Measurements from ENCODE around the gene CD46.

The CD46 gene

GRCh38 chr1:207752456-207752998, 673 bp downstream of the CD46 start:
- Histone ChIP-seq H4K20me1 (ENCODE audit: low read depth, low read length) (no peaks in the 10 kb centered on the region; the same call in none of the 2 replicates), H3F3A (ENCODE audit: insufficient read depth) (no peaks in the 10 kb centered on the region), H3K27me3 (ENCODE audit: low read length) (no peaks in the 10 kb centered on the region), H3K9me3 (ENCODE audit: insufficient read depth, low read length) (no peaks in the 10 kb centered on the region), H3K9ac (ENCODE audit: low read length) (peak overlapping the region; percentile 80), H3K79me2 (ENCODE audit: insufficient read depth, low read length) (peaks cover 49% of the 10 kb centered on the region), H3K9me2 (replicated peaks; ENCODE audit: insufficient read depth, low read length) (no peaks in the 10 kb centered on the region), H3K4me2 (ENCODE audit: low read depth, low read length, poor library complexity, severe bottlenecking) (peak overlapping the region; percentile 67), H3K27ac (ENCODE audit: low read depth, low read length) (peak overlapping the region; percentile 61), H2AFZ (ENCODE audit: low read depth, low read length, severe bottlenecking) (peak overlapping the region; percentile 65), H3K36me3 (ENCODE audit: low read length) (peaks cover 5% of the 10 kb centered on the region), H3K4me3 (ENCODE audit: insufficient read depth, low read length, poor library complexity, severe bottlenecking) (peak overlapping the region; percentile 86)
- TF ChIP-seq, protein P1, sequence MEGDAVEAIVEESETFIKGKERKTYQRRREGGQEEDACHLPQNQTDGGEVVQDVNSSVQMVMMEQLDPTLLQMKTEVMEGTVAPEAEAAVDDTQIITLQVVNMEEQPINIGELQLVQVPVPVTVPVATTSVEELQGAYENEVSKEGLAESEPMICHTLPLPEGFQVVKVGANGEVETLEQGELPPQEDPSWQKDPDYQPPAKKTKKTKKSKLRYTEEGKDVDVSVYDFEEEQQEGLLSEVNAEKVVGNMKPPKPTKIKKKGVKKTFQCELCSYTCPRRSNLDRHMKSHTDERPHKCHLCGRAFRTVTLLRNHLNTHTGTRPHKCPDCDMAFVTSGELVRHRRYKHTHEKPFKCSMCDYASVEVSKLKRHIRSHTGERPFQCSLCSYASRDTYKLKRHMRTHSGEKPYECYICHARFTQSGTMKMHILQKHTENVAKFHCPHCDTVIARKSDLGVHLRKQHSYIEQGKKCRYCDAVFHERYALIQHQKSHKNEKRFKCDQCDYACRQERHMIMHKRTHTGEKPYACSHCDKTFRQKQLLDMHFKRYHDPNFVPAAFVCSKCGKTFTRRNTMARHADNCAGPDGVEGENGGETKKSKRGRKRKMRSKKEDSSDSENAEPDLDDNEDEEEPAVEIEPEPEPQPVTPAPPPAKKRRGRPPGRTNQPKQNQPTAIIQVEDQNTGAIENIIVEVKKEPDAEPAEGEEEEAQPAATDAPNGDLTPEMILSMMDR (IDR thresholded peaks at IDR 0.05; ENCODE audit: insufficient read depth, low read length, poor library complexity, severe bottlenecking): no peak
- TF ChIP-seq EZH2phosphoT487 (conservative IDR thresholded peaks at IDR 0.05; ENCODE audit: low read length): no peak

- Histone ChIP-seq H3K9me3 (ENCODE audit: insufficient read depth, low read length) (no peaks in the 10 kb centered on the region), H3K4me2 (ENCODE audit: low read depth, low read length, poor library complexity, severe bottlenecking) (peak overlapping the region; percentile 67), H3K36me3 (ENCODE audit: low read length) (peaks cover 14% of the 10 kb centered on the region), H3K27me3 (ENCODE audit: low read length) (no peaks in the 10 kb centered on the region), H3K4me3 (ENCODE audit: insufficient read depth, low read length, poor library complexity, severe bottlenecking) (no peak overlapping the region), H3K9ac (ENCODE audit: low read length) (no peak overlapping the region), H4K20me1 (ENCODE audit: low read depth, low read length) (no peaks in the 10 kb centered on the region; the same call in none of the 2 replicates), H3K9me2 (replicated peaks; ENCODE audit: insufficient read depth, low read length) (no peaks in the 10 kb centered on the region), H2AFZ (ENCODE audit: low read depth, low read length, severe bottlenecking) (no peak overlapping the region), H3F3A (ENCODE audit: insufficient read depth) (no peaks in the 10 kb centered on the region), H3K27ac (ENCODE audit: low read depth, low read length) (no peak overlapping the region), H3K79me2 (ENCODE audit: insufficient read depth, low read length) (peaks cover 49% of the 10 kb centered on the region)
- TF ChIP-seq, protein P1 (IDR thresholded peaks at IDR 0.05; ENCODE audit: insufficient read depth, low read length, poor library complexity, severe bottlenecking): no peak
- TF ChIP-seq EZH2phosphoT487 (conservative IDR thresholded peaks at IDR 0.05; ENCODE audit: low read length): no peak
Measured at GRCh38 chr1:207753611-207754010, 1.8 kb downstream of the CD46 start.

- TF ChIP-seq, protein P1 (IDR thresholded peaks at IDR 0.05; ENCODE audit: insufficient read depth, low read length, poor library complexity, severe bottlenecking): no peak
- no peak for TF ChIP-seq EZH2phosphoT487 (conservative IDR thresholded peaks at IDR 0.05; ENCODE audit: low read length)
- Histone ChIP-seq H3K9me2 (replicated peaks; ENCODE audit: insufficient read depth, low read length) (no peaks in the 10 kb centered on the region), H3K79me2 (ENCODE audit: insufficient read depth, low read length) (peaks cover 49% of the 10 kb centered on the region), H3K4me3 (ENCODE audit: insufficient read depth, low read length, poor library complexity, severe bottlenecking) (no peak overlapping the region), H3F3A (ENCODE audit: insufficient read depth) (no peaks in the 10 kb centered on the region), H3K27ac (ENCODE audit: low read depth, low read length) (no peak overlapping the region), H4K20me1 (ENCODE audit: low read depth, low read length) (no peaks in the 10 kb centered on the region; the same call in none of the 2 replicates), H3K9me3 (ENCODE audit: insufficient read depth, low read length) (no peaks in the 10 kb centered on the region), H2AFZ (ENCODE audit: low read depth, low read length, severe bottlenecking) (no peak overlapping the region), H3K4me2 (ENCODE audit: low read depth, low read length, poor library complexity, severe bottlenecking) (peak overlapping the region; percentile 67), H3K27me3 (ENCODE audit: low read length) (no peaks in the 10 kb centered on the region), H3K36me3 (ENCODE audit: low read length) (peaks cover 16% of the 10 kb centered on the region), H3K9ac (ENCODE audit: low read length) (no peak overlapping the region)
Measured at GRCh38 chr1:207754011-207754410, 2.2 kb downstream of the CD46 start.

All from SU-DHL-6 (cell line).